HEK293 (cell line): ENCODE data around the gene LRRC7.

ENCODE experiments used
- CTCF ChIA-PET: fragments of 350-600 bp; formaldehyde crosslinking; extraction: SDS; loops from one replicate; lab custom pipeline; 2021; ENCODE audit warnings: antibody characterized with exemption; lab: Yijun Ruan, JAX
- POLR2A ChIA-PET: fragments of 300-600 bp; formaldehyde crosslinking; extraction: SDS; loops from one replicate; lab custom pipeline; 2020; ENCODE audit warnings: antibody characterized with exemption, inconsistent platforms; lab: Yijun Ruan, JAX
- H3K27ac ChIP-seq: fragments of 200-500 bp; sonication (Bioruptor generic); 2 replicates; pipeline ENCODE4 v1.5.1; 2014; ENCODE audit warnings: low read depth, low read length, control low read depth, inconsistent platforms; ENCODE audit errors: extremely low read depth
- H3K36me3 ChIP-seq, 2 experiments: fragments of 200-500 bp in 1 of 2; sonication (Bioruptor generic) in 1 of 2; 1 replicate in 1 of 2; 2 replicates in 1 of 2; pipeline ENCODE4 v1.5.1; 2014 to 2017; ENCODE audit warnings: inconsistent platforms in 2 of 2, low read length in 2 of 2; ENCODE audit not compliant: control insufficient read depth in 2 of 2, insufficient read depth in 1 of 2
- H3K4me1 ChIP-seq: fragments of 200-500 bp; sonication (Bioruptor generic); 2 replicates; pipeline ENCODE4 v1.5.1; 2014; ENCODE audit warnings: mild to moderate bottlenecking, low read length, inconsistent platforms; ENCODE audit not compliant: control insufficient read depth, insufficient read depth
- H3K4me3 ChIP-seq: 2 replicates; pipeline ENCODE4 v1.5.1; 2011; ENCODE audit warnings: low read depth, mild to moderate bottlenecking, control low read depth, low read length, moderate library complexity
- H3K9me3 ChIP-seq: fragments of 200-500 bp; sonication (Bioruptor generic); 2 replicates; pipeline ENCODE4 v1.5.1; 2014; ENCODE audit warnings: low read depth, low read length, inconsistent platforms; ENCODE audit not compliant: control insufficient read depth, insufficient read depth
- GLI4 ChIP-seq: fragments of 450-650 bp; formaldehyde crosslinking; IDR thresholded peaks from 2 replicates; pipeline ENCODE4 v1.5.1; 2016; ENCODE audit warnings: missing biosample characterization, missing genetic modification characterization
- GLIS2 ChIP-seq: fragments of 450-650 bp; formaldehyde crosslinking; IDR thresholded peaks from 2 replicates; pipeline ENCODE4 v1.5.1; 2016; ENCODE audit warnings: missing biosample characterization, missing genetic modification characterization
- KLF1 ChIP-seq: fragments of 450-650 bp; formaldehyde crosslinking; IDR thresholded peaks from 2 replicates; pipeline ENCODE4 v1.5.1; 2016; ENCODE audit warnings: missing biosample characterization, missing genetic modification characterization
- TRIM28 ChIP-seq: IDR thresholded peaks from 2 replicates; pipeline ENCODE4 v1.6.1; 2011; ENCODE audit warnings: low read length, control low read depth, borderline replicate concordance
- ZBTB17 ChIP-seq: fragments of 450-650 bp; formaldehyde crosslinking; IDR thresholded peaks from 2 replicates; pipeline ENCODE4 v1.5.1; 2016; ENCODE audit warnings: missing biosample characterization, missing genetic modification characterization
- ZBTB20 ChIP-seq: fragments of 450-650 bp; formaldehyde crosslinking; IDR thresholded peaks from 2 replicates; pipeline ENCODE4 v1.5.1; 2016; ENCODE audit warnings: missing biosample characterization, missing genetic modification characterization
- ZNF114 ChIP-seq: fragments of 450-650 bp; formaldehyde crosslinking; IDR thresholded peaks from 2 replicates; pipeline ENCODE4 v1.5.0; 2017; ENCODE audit warnings: missing biosample characterization, missing genetic modification characterization
- ZNF19 ChIP-seq: fragments of 450-650 bp; formaldehyde crosslinking; IDR thresholded peaks from 2 replicates; pipeline ENCODE4; 2016; ENCODE audit warnings: missing biosample characterization, missing genetic modification characterization, low read depth
- ZNF211 ChIP-seq: fragments of 450-650 bp; formaldehyde crosslinking; IDR thresholded peaks from 2 replicates; pipeline ENCODE4 v1.5.1; 2016; ENCODE audit warnings: low read depth, missing biosample characterization, missing genetic modification characterization
- ZNF239 ChIP-seq: fragments of 450-650 bp; formaldehyde crosslinking; IDR thresholded peaks from 2 replicates; pipeline ENCODE4 v1.5.1; 2016; ENCODE audit warnings: missing biosample characterization, missing genetic modification characterization
- ZNF394 ChIP-seq: fragments of 450-650 bp; formaldehyde crosslinking; IDR thresholded peaks from 2 replicates; pipeline ENCODE4 v1.5.1; 2016; ENCODE audit warnings: missing biosample characterization, missing genetic modification characterization, mild to moderate bottlenecking, moderate library complexity, borderline replicate concordance
- ZNF416 ChIP-seq: fragments of 450-650 bp; formaldehyde crosslinking; IDR thresholded peaks from 2 replicates; pipeline ENCODE4 v1.5.1; 2016; ENCODE audit warnings: missing biosample characterization, missing genetic modification characterization
- ZNF473 ChIP-seq: fragments of 450-650 bp; formaldehyde crosslinking; IDR thresholded peaks from 2 replicates; pipeline ENCODE4 v1.5.1; 2017; ENCODE audit warnings: missing biosample characterization, missing genetic modification characterization
- ZNF521 ChIP-seq: fragments of 450-650 bp; formaldehyde crosslinking; IDR thresholded peaks from 2 replicates; pipeline ENCODE4 v1.5.1; 2017; ENCODE audit warnings: missing biosample characterization, mild to moderate bottlenecking, missing genetic modification characterization
- ZNF658 ChIP-seq: fragments of 450-650 bp; formaldehyde crosslinking; IDR thresholded peaks from 2 replicates; pipeline ENCODE4; 2016; ENCODE audit warnings: missing biosample characterization, missing genetic modification characterization
- ZNF830 ChIP-seq: fragments of 450-650 bp; IDR thresholded peaks from 2 replicates; pipeline ENCODE4 v1.5.0; 2018; ENCODE audit warnings: missing biosample characterization, missing genetic modification characterization, low read depth, mild to moderate bottlenecking, moderate library complexity
- TF ChIP-seq, protein P1 (sequence below): fragments of 450-650 bp; formaldehyde crosslinking; IDR thresholded peaks from 2 replicates; pipeline ENCODE4 v1.5.1; 2016; ENCODE audit warnings: missing biosample characterization, missing genetic modification characterization
- TF ChIP-seq, protein P2 (sequence below): fragments of 450-650 bp; formaldehyde crosslinking; IDR thresholded peaks from 2 replicates; pipeline ENCODE4 v1.5.1; 2016; ENCODE audit warnings: missing biosample characterization, missing genetic modification characterization
- TF ChIP-seq, protein P3 (sequence below): fragments of 450-650 bp; formaldehyde crosslinking; IDR thresholded peaks from 2 replicates; pipeline ENCODE4 v1.5.1; 2016; ENCODE audit warnings: missing biosample characterization, missing genetic modification characterization, low read depth
- TF ChIP-seq, protein P4 (sequence below): fragments of 450-650 bp; formaldehyde crosslinking; IDR thresholded peaks from 2 replicates; pipeline ENCODE4 v1.5.1; 2016; ENCODE audit warnings: missing biosample characterization, missing genetic modification characterization
- TF ChIP-seq, protein P5 (sequence below): fragments of 450-650 bp; formaldehyde crosslinking; IDR thresholded peaks from 2 replicates; pipeline ENCODE4 v1.5.1; 2016; ENCODE audit warnings: missing biosample characterization, missing genetic modification characterization
- TF ChIP-seq, protein P6 (sequence below): fragments of 450-650 bp; formaldehyde crosslinking; IDR thresholded peaks from 2 replicates; pipeline ENCODE4 v1.5.1; 2016; ENCODE audit warnings: missing biosample characterization, missing genetic modification characterization
- TF ChIP-seq, protein P7 (sequence below): fragments of 450-650 bp; formaldehyde crosslinking; IDR thresholded peaks from 2 replicates; pipeline ENCODE4 v1.5.1; 2016; ENCODE audit warnings: missing biosample characterization, missing genetic modification characterization

Gene LRRC7

DNA sequence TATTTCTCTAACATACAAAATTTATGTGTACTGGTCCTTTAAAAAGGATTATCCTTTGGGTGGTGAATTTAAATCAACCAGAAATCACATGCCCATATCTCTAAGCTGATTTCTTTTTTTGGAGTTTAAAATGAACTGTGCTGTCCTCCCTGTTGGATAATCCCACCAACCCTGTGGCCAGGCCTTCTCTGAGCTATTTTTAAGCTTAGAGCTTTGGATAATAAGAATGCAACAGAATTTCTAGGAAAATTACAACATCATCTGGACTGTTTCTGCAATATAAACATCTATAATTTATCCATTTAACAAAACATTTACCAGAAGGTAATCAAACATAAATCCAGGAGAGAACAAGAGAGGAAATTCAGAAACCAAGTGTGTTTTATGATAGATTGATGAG lies 549.3 kb downstream of the LRRC7 start (continued):
- TF ChIP-seq, protein P1, sequence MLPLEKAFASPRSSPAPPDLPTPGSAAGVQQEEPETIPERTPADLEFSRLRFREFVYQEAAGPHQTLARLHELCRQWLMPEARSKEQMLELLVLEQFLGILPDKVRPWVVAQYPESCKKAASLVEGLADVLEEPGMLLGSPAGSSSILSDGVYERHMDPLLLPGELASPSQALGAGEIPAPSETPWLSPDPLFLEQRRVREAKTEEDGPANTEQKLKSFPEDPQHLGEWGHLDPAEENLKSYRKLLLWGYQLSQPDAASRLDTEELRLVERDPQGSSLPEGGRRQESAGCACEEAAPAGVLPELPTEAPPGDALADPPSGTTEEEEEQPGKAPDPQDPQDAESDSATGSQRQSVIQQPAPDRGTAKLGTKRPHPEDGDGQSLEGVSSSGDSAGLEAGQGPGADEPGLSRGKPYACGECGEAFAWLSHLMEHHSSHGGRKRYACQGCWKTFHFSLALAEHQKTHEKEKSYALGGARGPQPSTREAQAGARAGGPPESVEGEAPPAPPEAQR (tag by site-specific recombination), result no peak
- TF ChIP-seq ZNF658 (no peak), ZNF211 (tag by site-specific recombination) (no peak), TRIM28 (no peak), ZNF114 (tag by site-specific recombination) (no peak)
- TF ChIP-seq, protein P2, sequence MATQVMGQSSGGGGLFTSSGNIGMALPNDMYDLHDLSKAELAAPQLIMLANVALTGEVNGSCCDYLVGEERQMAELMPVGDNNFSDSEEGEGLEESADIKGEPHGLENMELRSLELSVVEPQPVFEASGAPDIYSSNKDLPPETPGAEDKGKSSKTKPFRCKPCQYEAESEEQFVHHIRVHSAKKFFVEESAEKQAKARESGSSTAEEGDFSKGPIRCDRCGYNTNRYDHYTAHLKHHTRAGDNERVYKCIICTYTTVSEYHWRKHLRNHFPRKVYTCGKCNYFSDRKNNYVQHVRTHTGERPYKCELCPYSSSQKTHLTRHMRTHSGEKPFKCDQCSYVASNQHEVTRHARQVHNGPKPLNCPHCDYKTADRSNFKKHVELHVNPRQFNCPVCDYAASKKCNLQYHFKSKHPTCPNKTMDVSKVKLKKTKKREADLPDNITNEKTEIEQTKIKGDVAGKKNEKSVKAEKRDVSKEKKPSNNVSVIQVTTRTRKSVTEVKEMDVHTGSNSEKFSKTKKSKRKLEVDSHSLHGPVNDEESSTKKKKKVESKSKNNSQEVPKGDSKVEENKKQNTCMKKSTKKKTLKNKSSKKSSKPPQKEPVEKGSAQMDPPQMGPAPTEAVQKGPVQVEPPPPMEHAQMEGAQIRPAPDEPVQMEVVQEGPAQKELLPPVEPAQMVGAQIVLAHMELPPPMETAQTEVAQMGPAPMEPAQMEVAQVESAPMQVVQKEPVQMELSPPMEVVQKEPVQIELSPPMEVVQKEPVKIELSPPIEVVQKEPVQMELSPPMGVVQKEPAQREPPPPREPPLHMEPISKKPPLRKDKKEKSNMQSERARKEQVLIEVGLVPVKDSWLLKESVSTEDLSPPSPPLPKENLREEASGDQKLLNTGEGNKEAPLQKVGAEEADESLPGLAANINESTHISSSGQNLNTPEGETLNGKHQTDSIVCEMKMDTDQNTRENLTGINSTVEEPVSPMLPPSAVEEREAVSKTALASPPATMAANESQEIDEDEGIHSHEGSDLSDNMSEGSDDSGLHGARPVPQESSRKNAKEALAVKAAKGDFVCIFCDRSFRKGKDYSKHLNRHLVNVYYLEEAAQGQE (tag by site-specific recombination), result no peak

DNA sequence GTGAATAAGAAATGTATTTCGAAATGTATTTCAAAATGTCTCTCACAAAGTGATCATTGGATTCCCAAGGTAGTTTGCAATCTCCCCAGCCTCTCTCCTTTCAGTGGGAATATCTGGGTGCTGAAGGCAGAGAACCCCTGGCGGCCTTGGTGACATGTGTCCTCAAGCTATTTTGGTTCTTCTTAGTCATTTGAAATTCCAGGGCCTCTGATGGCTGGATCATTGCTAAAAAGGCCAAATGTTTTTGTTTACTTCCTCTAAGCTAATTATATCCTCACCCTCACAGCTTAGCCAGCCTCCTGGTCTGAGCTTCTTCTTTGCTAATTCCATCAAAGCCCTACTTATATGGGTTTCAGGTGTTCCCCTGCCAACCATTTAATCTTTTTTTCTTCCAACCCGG lies 566.4 kb downstream of the LRRC7 start:
- no peak overlapping the region for H3K4me3 ChIP-seq
- CTCF ChIA-PET, result interaction anchor here (0.5 to 1.6 kb wide), 7 partner anchors 8 to 353 kb away, joined by 3 to 7 read pairs (median 3); no protein-coding TSS in a partner anchor

DNA sequence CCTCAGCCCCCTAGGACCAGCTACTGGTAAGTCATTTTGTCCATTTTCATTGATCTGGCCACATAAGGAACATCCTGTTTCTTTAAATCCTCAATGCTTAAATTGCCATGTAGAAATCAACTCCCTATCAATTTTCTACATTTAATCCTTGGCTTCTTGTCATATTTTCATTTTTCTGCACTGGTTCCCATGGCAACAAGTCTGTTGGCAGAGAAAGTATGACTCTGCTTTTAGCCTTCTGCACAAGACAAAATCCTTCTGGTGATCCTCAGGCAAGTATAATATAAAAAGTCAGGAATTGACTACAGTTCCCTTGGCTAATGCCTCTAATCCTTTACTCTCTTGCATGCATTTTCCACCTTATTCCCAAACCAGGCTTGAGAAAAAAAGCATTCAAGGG lies 572.6 kb downstream of the LRRC7 start:
- ChIA-PET CTCF (interaction anchor here (0.5 kb wide), 1 partner anchor 369 kb away, joined by 4 read pairs; no protein-coding TSS in a partner anchor), POLR2A (no interaction called here)
- no peak overlapping the region for H3K27ac ChIP-seq
- H3K4me3 ChIP-seq, result no peak overlapping the region
- peaks cover 0 to 8% of the 10 kb centered on the region in 2 experiments; a peak in 1 of 3 replicates for H3K36me3 ChIP-seq
- no peaks in the 10 kb centered on the region for H3K4me1 ChIP-seq
- H3K9me3 ChIP-seq, result no peaks in the 10 kb centered on the region
- TF ChIP-seq, protein P3, sequence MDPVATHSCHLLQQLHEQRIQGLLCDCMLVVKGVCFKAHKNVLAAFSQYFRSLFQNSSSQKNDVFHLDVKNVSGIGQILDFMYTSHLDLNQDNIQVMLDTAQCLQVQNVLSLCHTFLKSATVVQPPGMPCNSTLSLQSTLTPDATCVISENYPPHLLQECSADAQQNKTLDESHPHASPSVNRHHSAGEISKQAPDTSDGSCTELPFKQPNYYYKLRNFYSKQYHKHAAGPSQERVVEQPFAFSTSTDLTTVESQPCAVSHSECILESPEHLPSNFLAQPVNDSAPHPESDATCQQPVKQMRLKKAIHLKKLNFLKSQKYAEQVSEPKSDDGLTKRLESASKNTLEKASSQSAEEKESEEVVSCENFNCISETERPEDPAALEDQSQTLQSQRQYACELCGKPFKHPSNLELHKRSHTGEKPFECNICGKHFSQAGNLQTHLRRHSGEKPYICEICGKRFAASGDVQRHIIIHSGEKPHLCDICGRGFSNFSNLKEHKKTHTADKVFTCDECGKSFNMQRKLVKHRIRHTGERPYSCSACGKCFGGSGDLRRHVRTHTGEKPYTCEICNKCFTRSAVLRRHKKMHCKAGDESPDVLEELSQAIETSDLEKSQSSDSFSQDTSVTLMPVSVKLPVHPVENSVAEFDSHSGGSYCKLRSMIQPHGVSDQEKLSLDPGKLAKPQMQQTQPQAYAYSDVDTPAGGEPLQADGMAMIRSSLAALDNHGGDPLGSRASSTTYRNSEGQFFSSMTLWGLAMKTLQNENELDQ (tag by site-specific recombination), result no peak
- TF ChIP-seq ZNF239 (tag by site-specific recombination) (no peak), ZNF473 (tag by site-specific recombination) (no peak), ZNF521 (no peak), ZNF416 (tag by site-specific recombination) (no peak)
- TF ChIP-seq, protein P4, sequence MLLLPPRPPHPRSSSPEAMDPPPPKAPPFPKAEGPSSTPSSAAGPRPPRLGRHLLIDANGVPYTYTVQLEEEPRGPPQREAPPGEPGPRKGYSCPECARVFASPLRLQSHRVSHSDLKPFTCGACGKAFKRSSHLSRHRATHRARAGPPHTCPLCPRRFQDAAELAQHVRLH (tag by site-specific recombination), result no peak

More for the DNA sequence above, 566.4 kb downstream of the LRRC7 start:
- POLR2A ChIA-PET, result no interaction called here
- H3K9me3 ChIP-seq, result no peaks in the 10 kb centered on the region
- H3K36me3 ChIP-seq, result no peaks in the 10 kb centered on the region
- H3K27ac ChIP-seq, result no peak overlapping the region
- no peaks in the 10 kb centered on the region for H3K4me1 ChIP-seq
- TF ChIP-seq ZNF394 (tag by site-specific recombination), result no peak
- no peak for TF ChIP-seq ZNF830 (tag by site-specific recombination)
- TF ChIP-seq, protein P5, sequence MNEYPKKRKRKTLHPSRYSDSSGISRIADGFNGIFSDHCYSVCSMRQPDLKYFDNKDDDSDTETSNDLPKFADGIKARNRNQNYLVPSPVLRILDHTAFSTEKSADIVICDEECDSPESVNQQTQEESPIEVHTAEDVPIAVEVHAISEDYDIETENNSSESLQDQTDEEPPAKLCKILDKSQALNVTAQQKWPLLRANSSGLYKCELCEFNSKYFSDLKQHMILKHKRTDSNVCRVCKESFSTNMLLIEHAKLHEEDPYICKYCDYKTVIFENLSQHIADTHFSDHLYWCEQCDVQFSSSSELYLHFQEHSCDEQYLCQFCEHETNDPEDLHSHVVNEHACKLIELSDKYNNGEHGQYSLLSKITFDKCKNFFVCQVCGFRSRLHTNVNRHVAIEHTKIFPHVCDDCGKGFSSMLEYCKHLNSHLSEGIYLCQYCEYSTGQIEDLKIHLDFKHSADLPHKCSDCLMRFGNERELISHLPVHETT (tag by site-specific recombination), result no peak
- no peak for TF ChIP-seq ZBTB20 (tag by site-specific recombination)
- no peak for TF ChIP-seq ZBTB17 (tag by site-specific recombination)
- no peak for TF ChIP-seq KLF1 (tag by site-specific recombination)
- TF ChIP-seq, protein P6, sequence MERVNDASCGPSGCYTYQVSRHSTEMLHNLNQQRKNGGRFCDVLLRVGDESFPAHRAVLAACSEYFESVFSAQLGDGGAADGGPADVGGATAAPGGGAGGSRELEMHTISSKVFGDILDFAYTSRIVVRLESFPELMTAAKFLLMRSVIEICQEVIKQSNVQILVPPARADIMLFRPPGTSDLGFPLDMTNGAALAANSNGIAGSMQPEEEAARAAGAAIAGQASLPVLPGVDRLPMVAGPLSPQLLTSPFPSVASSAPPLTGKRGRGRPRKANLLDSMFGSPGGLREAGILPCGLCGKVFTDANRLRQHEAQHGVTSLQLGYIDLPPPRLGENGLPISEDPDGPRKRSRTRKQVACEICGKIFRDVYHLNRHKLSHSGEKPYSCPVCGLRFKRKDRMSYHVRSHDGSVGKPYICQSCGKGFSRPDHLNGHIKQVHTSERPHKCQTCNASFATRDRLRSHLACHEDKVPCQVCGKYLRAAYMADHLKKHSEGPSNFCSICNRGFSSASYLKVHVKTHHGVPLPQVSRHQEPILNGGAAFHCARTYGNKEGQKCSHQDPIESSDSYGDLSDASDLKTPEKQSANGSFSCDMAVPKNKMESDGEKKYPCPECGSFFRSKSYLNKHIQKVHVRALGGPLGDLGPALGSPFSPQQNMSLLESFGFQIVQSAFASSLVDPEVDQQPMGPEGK (tag by site-specific recombination), result no peak
- TF ChIP-seq ZNF19 (tag by site-specific recombination), result no peak
- no peak for TF ChIP-seq GLIS2 (tag by site-specific recombination)
- TF ChIP-seq, protein P7, sequence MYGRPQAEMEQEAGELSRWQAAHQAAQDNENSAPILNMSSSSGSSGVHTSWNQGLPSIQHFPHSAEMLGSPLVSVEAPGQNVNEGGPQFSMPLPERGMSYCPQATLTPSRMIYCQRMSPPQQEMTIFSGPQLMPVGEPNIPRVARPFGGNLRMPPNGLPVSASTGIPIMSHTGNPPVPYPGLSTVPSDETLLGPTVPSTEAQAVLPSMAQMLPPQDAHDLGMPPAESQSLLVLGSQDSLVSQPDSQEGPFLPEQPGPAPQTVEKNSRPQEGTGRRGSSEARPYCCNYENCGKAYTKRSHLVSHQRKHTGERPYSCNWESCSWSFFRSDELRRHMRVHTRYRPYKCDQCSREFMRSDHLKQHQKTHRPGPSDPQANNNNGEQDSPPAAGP (tag by site-specific recombination), result no peak
- TF ChIP-seq GLI4 (tag by site-specific recombination), result no peak
- TF ChIP-seq, all 188 proteins: peak for 0
